SKM-1 treated with dmso at 0.1 percent for 144 hours (cell line): Measurements from ENCODE around the gene CFAP77.

Experiments used
- DNase-seq: peaks from one replicate; lab custom pipeline; 2025; ENCODE audit not compliant: unreplicated experiment; lab: John Stamatoyannopoulos, UW

Gene CFAP77

DNA sequence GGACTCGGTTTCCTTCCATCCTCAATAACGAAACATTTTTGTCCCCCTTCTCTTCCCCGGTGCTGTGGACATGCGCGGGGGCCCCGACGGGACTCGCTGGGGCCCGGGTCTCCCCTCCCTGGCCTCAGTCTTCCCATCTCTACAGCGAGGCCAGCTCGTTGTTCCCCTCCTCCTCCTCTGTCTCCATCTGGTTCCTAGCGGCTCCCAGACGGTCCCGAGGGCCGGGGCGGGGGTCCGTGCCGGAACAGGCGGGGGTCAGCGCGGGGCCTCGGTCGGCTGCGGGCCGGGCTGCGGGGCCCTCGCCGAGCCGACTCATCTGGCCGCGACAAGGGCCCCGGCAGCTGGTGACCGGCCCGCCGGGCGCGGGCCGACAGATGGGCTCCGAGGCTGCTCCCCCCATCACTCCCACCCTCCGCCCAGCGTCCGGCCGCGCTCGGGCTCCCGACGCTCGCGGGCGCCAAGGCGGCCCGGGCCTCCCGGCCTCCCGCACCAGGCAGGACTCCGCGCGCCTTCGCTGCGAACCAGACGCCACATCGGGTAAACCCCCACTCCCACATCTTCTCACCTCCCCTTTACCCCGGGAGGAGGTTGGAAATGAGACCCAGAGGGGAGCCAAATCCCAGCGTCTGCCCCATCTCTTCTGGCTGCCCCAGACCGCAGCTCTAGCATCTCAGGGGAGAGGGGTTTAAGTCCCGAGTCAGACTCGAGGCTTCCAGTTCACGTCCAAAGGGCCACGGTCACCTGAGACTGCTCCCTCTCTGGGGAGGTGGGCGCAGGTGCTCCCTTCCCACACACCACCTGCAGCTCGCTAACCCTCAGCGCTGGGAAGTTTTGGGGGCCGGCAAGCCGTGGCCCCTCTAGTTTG lies 180.5 kb downstream of the CFAP77 start:
- no peak for DNase-seq

DNA sequence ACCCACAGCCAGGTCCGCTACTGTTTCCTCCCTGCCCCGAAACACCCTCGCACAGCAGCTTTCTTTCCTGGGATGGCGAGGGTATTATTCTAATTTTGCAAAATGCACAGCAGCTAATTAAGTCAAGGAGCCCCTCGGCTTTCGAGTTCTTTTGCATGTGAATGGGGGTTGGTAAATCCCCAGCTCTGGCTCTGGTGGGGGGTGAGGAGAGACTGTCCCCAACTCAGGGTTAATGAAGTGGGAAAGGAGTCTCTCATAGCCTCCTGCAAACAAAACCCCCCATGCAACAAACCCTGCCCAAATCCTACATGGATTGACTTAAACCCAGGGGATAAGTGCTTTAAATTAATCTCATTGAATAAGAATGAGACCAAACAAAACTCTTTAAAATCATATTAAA lies 181.2 kb downstream of the CFAP77 start:
- DNase-seq, result no peak

GRCh38 chr9:132591751-132592314 lies 181.8 kb downstream of the CFAP77 start:
- no peak for DNase-seq

- no peak for DNase-seq
Observed at GRCh38 chr9:132592451-132592850, 182.4 kb downstream of the CFAP77 start.

GRCh38 chr9:132594412-132594811 lies 184.4 kb downstream of the CFAP77 start:
- no peak for DNase-seq

- no peak for DNase-seq
Observed at GRCh38 chr9:132595319-132595718, 185.3 kb downstream of the CFAP77 start.

DNA sequence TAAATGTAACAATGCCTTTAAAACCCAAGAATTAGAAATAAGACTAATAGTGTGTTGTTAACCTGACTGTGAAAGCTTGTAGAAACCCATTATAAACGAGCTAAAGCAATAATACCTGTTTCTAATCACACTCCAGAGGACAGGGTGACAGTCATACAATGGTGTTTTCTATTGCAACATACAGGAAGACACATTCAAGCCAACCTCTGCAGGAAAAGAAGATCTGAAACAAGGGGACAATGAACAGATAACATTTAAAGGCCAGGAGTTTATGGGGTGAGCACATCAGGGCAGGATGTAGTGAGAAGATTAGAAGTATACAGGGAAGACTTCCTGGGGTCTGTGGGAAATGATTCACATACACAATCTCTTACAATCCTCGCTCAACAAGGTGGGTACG lies 186.2 kb downstream of the CFAP77 start:
- DNase-seq, result peak; percentile 21

- peak; percentile 65 for DNase-seq
Observed at GRCh38 chr9:132597073-132597775, 187.2 kb downstream of the CFAP77 start.

GRCh38 chr9:132600326-132600984 lies 190.4 kb downstream of the CFAP77 start:
- DNase-seq, result no peak

- DNase-seq, result no peak
Observed at GRCh38 chr9:132602207-132602606, 192.2 kb downstream of the CFAP77 start.

DNA sequence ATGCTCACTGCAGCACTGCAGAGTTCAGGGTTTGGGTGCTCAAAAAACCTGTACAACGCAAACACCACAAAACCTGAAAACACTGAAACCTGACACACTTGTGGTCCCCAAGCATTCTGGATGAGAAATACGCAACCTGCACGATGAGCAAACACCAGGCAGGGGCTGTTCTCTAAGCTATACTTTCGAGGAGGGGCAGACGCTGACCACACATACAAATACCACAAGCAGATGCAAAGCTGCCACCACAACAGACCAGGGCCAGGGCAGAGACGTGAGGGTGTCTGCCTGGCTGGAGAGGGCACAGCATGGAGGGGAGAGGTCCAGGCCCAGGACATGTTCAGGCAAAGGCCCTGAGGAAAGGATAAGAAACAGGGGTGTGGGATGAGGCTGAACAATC lies 195.4 kb downstream of the CFAP77 start:
- no peak for DNase-seq

- no peak for DNase-seq
Observed at GRCh38 chr9:132606066-132606465, 196.1 kb downstream of the CFAP77 start.

DNA sequence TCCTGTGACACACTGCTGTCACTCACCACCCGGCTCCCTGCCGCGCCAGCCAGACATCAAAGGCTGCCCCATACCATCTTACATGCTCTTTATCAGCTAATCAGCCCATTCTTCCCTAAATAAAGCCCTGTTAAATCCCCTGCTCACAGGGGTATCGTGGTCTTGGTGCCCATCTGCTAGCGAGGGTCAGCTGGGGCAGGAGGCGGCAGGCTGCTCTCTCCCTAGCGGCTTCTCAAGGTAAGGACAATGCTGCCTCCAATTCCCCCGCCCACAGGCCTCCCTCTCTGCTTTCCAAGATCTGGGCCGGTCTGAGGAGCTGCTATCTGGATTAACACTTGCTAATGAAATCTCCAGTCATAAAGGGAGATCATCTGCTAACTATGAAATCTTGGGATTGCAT lies 199.2 kb downstream of the CFAP77 start:
- DNase-seq, result no peak

GRCh38 chr9:132609829-132610228 lies 199.8 kb downstream of the CFAP77 start:
- DNase-seq, result no peak

- DNase-seq, result peak; percentile 74
Observed at GRCh38 chr9:132610661-132611060, 200.7 kb downstream of the CFAP77 start.

GRCh38 chr9:132614324-132614723 lies 204.3 kb downstream of the CFAP77 start:
- DNase-seq, result no peak

DNA sequence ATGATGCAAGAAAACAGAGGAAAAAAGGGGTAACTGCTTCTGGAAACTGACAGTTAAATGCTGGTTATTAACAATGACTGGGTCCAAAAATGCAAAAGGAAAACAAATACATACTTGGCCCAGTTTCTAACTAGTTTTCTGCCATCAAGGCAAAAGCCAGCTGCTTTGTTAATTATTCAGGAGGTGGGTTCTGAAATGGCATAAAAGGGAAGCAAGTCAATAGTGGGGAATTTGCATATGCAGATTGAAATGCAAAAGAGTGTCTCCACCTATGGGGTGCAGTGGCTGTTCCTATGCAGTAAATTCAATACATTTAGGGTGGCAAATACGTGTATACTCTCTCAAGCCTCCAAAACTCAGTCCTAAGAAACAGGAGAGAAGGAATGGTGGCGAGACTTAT lies 205.8 kb downstream of the CFAP77 start:
- DNase-seq, result no peak

DNA sequence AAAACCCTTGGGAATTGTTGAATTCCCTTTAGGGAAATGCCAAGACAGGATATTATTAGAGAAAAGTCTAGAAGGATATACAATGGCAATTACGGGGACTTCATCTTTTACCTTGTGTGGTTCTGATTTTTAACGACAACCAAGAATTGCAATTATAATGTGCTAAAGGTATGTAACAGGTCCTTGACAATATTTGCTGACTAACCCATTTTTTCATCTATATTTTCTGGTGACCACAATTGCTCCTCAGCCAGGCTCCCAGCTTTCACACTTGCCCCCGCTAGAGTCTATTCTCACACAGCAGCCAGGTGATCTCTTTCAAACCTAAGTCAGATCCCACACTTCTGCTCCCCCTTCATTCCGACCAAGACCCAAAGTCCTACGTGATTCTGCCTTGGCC lies 206.7 kb downstream of the CFAP77 start:
- DNase-seq, result no peak

- no peak for DNase-seq
Observed at GRCh38 chr9:132622159-132622558, 212.1 kb downstream of the CFAP77 start.
